Small intestine (tissue), 7 donors: ENCODE data around the gene CNOT4. TPM values are rescaled to one million over a fixed set of nuclear protein-coding genes. Genes with fewer than 3 reads are reported as not detected.

Source experiments
- DNase-seq, 2 donors: peaks; one replicate each; pipeline versions ENCODE4 v3.0.0 to v3.0.0-alpha.2; 2013
- FAIRE-seq: peaks from 2 replicates; lab custom pipeline; 2012; peaks lifted over from hg19 to GRCh38; lab: Jason Lieb, UNC
- H3K27ac ChIP-seq, 3 donors: one replicate each; pipeline ENCODE4 v1.5.1; 2013; ENCODE audit warnings: low read length in 2 of 3, mild to moderate bottlenecking in 2 of 3, control low read depth in 1 of 3, inconsistent platforms in 1 of 3, low read depth in 1 of 3, moderate library complexity in 1 of 3
- H3K27me3 ChIP-seq, 3 donors: one replicate each; pipeline ENCODE4 v1.6.1; 2013; ENCODE audit warnings: low read length in 3 of 3, inconsistent platforms in 1 of 3; ENCODE audit not compliant: control insufficient read depth in 3 of 3, insufficient read depth in 3 of 3
- H3K36me3 ChIP-seq, 3 donors: one replicate each; pipeline ENCODE4 v1.6.1; 2013; ENCODE audit warnings: low read length in 3 of 3, inconsistent platforms in 1 of 3, low read depth in 1 of 3, mild to moderate bottlenecking in 1 of 3, moderate library complexity in 1 of 3; ENCODE audit not compliant: control insufficient read depth in 3 of 3, insufficient read depth in 2 of 3
- H3K4me1 ChIP-seq, 3 donors: one replicate each; pipeline ENCODE4 v1.6.1; 2013; ENCODE audit warnings: low read length in 2 of 3, inconsistent platforms in 1 of 3, low read depth in 1 of 3, mild to moderate bottlenecking in 1 of 3, moderate library complexity in 1 of 3; ENCODE audit not compliant: control insufficient read depth in 3 of 3, insufficient read depth in 2 of 3
- H3K4me3 ChIP-seq, 3 donors: one replicate each; pipeline ENCODE4 v1.5.1; 2013; ENCODE audit warnings: low read length in 3 of 3, control low read depth in 1 of 3, inconsistent platforms in 1 of 3, low read depth in 1 of 3, mild to moderate bottlenecking in 1 of 3, moderate library complexity in 1 of 3
- H3K9me3 ChIP-seq, 2 donors: one replicate each; pipeline ENCODE4 v1.6.1; 2013; ENCODE audit warnings: low read depth in 1 of 2, low read length in 1 of 2; ENCODE audit not compliant: control insufficient read depth in 2 of 2, insufficient read depth in 1 of 2
- WGBS, 3 donors: extraction: QIAGEN DNeasy Blood & Tissue Kit; methylation state at CpG; one replicate each; pipeline ENCODE4 v1.1.7; 2013; 5-methylcytosine and 5-hydroxymethylcytosine counted together
- polyA plus RNA-seq, 4 donors: library from polyadenylated mRNA; stranded (reverse) in 3 of 4; unstranded in 1 of 4; fragments of 200-250 nt in 3 of 4; fragments of 120-200 nt in 1 of 4; gene quantifications; one replicate each; pipeline versions ENCODE4 v1.2.1 to v1.2.3, GENCODE V29; 2013
- donor health status: healthy with polysubstance abuse.
- donor health status: control.
- donor health status: control.
- donor health status: Bipolar disorder and iron deficiency.
- donor health status: healthy.

The CNOT4 gene
- polyA plus RNA-seq, 4 donors: 5.1 to 19.3 (median 6.2) TPM

DNA sequence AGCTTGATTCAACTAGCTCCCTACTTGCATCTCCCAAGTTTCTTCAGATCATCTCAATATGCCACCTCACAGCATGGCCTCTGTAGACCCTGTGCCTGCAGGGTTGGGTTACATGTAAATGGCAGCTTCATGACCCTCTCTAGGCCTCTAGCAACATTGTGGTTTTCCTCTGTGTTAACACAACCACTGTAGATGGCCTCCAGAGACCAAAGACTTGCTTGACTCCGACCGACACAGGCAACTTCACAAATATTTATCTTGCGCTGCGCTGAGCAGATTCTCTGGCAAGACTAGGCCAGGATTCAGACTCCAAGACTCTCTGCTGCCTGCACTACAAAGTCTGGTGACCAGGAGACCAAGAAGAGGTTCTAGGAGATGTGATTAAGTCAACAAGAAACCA lies 75.9 kb downstream of the CNOT4 start:
- H3K4me1 ChIP-seq: no peaks in the 10 kb centered on the region
- no peak for FAIRE-seq
- no peak for DNase-seq
- 81 to 89% (median 87%) methylated on average over 4 of the region's 4 CpGs for WGBS, 3 donors
- H3K4me3 ChIP-seq: no peak overlapping the region
- H3K27ac ChIP-seq: no peak overlapping the region
- H3K9me3 ChIP-seq: no peaks in the 10 kb centered on the region
- H3K27me3 ChIP-seq: no peaks in the 10 kb centered on the region
- peaks cover 0 to 8% (median 6%) of the 10 kb centered on the region in 3 donors for H3K36me3 ChIP-seq

DNA sequence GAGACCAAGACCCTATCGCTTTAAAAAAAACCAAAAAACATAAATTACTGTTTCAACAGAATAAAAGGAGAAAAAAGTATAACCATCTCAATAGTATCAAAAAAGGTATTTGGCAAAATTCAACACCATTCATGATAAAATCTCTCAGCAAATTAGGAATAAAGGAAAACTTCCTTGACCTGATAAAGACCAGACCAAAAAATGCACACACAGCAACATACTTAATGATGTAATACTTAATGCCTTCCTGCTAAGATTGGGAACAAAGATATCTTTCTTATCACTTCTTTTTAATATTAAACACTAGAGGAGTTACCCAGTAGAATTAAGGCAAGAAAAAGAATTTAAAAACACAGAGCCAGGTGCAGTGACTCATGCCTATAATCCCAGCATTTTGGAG lies 79.3 kb downstream of the CNOT4 start:
- Histone ChIP-seq H3K4me1 (no peaks in the 10 kb centered on the region), H3K27me3 (no peaks in the 10 kb centered on the region), H3K36me3 (peaks cover 0 to 6% (median 3%) of the 10 kb centered on the region in 3 donors), H3K9me3 (no peaks in the 10 kb centered on the region), H3K27ac (no peak overlapping the region), H3K4me3 (no peak overlapping the region)
- DNase-seq (no peak), FAIRE-seq (no peak)
- WGBS, 3 donors: 95 to 96% (median 95%) methylated on average over 1 of the region's 1 CpG

DNA sequence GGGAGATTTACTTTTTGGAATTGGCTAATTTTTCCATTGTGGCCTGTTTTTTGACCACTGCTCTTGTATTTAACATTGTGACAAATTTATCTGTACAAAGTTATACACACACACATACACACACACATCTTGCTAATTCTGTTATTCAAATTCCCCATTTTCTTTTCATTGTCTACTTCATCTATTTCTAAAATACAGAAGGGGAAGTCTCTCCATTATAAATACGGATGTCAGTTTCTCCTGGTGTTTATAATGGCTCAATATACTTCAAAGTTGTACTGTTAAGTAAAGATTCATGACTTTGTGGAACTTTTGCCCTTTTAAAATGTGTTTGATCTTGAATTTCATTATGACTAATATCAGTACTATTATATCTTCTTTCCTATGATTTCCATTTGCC lies 81.0 kb downstream of the CNOT4 start:
- no peak for FAIRE-seq
- no peak for DNase-seq
- 60 to 84% (median 81%) methylated on average over 1 of the region's 1 CpG for WGBS, 3 donors
- Histone ChIP-seq H3K4me1 (no peaks in the 10 kb centered on the region), H3K27ac (no peak overlapping the region), H3K36me3 (peaks cover 0 to 3% (median 2%) of the 10 kb centered on the region in 3 donors), H3K9me3 (no peaks in the 10 kb centered on the region), H3K4me3 (no peak overlapping the region), H3K27me3 (no peaks in the 10 kb centered on the region)

- Histone ChIP-seq H3K4me3 (no peak overlapping the region), H3K4me1 (no peaks in the 10 kb centered on the region), H3K9me3 (no peaks in the 10 kb centered on the region), H3K36me3 (peaks cover 0 to 3% (median 2%) of the 10 kb centered on the region in 3 donors), H3K27me3 (no peaks in the 10 kb centered on the region), H3K27ac (no peak overlapping the region)
- FAIRE-seq (no peak), DNase-seq (no peak)
Measured at GRCh38 chr7:135428011-135428410, 81.9 kb downstream of the CNOT4 start.

- FAIRE-seq: no peak
- DNase-seq: no peak
Measured at GRCh38 chr7:135427166-135427565, 82.7 kb downstream of the CNOT4 start.

DNA sequence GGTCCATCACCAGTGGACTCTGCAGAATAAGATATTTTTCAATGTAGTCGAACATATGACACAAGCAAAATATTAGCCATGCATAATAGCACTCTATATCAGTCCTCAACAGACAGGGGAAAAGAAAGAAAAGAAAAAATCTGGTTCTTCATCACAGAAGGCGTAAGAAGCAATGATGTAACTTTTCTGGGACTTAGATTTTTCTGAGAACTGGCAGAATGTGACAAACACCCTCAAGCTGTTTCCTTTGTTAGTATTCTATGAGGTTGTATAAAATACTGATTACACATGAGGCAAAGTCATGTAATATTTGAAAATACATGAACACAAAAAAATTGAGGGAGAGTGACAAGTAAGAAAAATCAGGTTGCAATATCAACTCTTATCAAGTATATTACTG lies 84.9 kb downstream of the CNOT4 start:
- H3K9me3 ChIP-seq: no peaks in the 10 kb centered on the region
- WGBS, 3 donors: 88 to 97% (median 94%) methylated on average over 2 of the region's 2 CpGs
- FAIRE-seq: no peak

More at GRCh38 chr7:135427166-135427565, 82.7 kb downstream of the CNOT4 start:
- Histone ChIP-seq H3K27ac (no peak overlapping the region), H3K9me3 (no peaks in the 10 kb centered on the region), H3K27me3 (no peaks in the 10 kb centered on the region), H3K36me3 (peaks cover 0 to 2% (median 0%) of the 10 kb centered on the region in 3 donors), H3K4me1 (no peaks in the 10 kb centered on the region), H3K4me3 (no peak overlapping the region)

GRCh38 chr7:135420786-135421185 lies 89.1 kb downstream of the CNOT4 start:
- no peak for FAIRE-seq
- no peaks in the 10 kb centered on the region for H3K27me3 ChIP-seq
- no peak overlapping the region for H3K27ac ChIP-seq
- WGBS, 3 donors: 89 to 95% (median 94%) methylated on average over 4 of the region's 4 CpGs
- peaks cover 0 to 9% (median 3%) of the 10 kb centered on the region in 3 donors for H3K36me3 ChIP-seq
- no peak for DNase-seq
- no peaks in the 10 kb centered on the region for H3K4me1 ChIP-seq
- H3K4me3 ChIP-seq: no peak overlapping the region
- no peaks in the 10 kb centered on the region for H3K9me3 ChIP-seq

More for the DNA sequence above, 84.9 kb downstream of the CNOT4 start:
- H3K4me3 ChIP-seq: no peak overlapping the region
- no peaks in the 10 kb centered on the region for H3K27me3 ChIP-seq
- H3K4me1 ChIP-seq: no peaks in the 10 kb centered on the region
- no peak overlapping the region for H3K27ac ChIP-seq
- no peak for DNase-seq
- H3K36me3 ChIP-seq: peaks cover 0 to 3% (median 2%) of the 10 kb centered on the region in 3 donors

GRCh38 chr7:135416431-135416830 lies 93.5 kb downstream of the CNOT4 start:
- Histone ChIP-seq H3K27me3 (no peaks in the 10 kb centered on the region), H3K4me3 (no peak overlapping the region), H3K4me1 (no peaks in the 10 kb centered on the region), H3K36me3 (peaks cover 0 to 9% (median 3%) of the 10 kb centered on the region in 3 donors), H3K27ac (no peak overlapping the region), H3K9me3 (no peaks in the 10 kb centered on the region)
- FAIRE-seq (no peak), DNase-seq (no peak)
- 91 to 97% (median 92%) methylated on average over 3 of the region's 3 CpGs for WGBS, 3 donors

GRCh38 chr7:135414850-135415439 lies 95.0 kb downstream of the CNOT4 start:
- DNase-seq (peak; percentile 36 to 40), FAIRE-seq (no peak)
- H3K9me3 ChIP-seq: no peaks in the 10 kb centered on the region
- H3K36me3 ChIP-seq: peaks cover 0 to 9% (median 0%) of the 10 kb centered on the region in 3 donors
- H3K4me3 ChIP-seq: no peak overlapping the region
- no peaks in the 10 kb centered on the region for H3K27me3 ChIP-seq
- no peak overlapping the region for H3K27ac ChIP-seq
- H3K4me1 ChIP-seq: no peaks in the 10 kb centered on the region
- 73 to 78% (median 73%) methylated on average over 2 of the region's 2 CpGs for WGBS, 3 donors
